Stimulated activated CD8-positive, alpha-beta memory T cell treated with anti-CD3 and anti-CD28 coated beads, Interleukin-7, amount 100 ng/mL, for 1 hour (primary cell): ENCODE data around the gene DENND6B.
"Not testable (repeated sequence)": the region's sequence is repeated elsewhere in the genome, so short reads cannot be mapped to it uniquely, and the experiment has no call there.

Experiments used
- DNase-seq, 2 donors: peaks; one replicate each; pipeline ENCODE4 v3.0.0-alpha.2; 2020; ENCODE audit warnings: low read depth in 2 of 2

The DENND6B gene

GRCh38 chr22:50326956-50327710 lies at the start of gene DENND6B:
Gene DENND6B (minus strand): TSS chr22:50327012. CDS start chr22:50326988, 24 bp downstream.
- DNase-seq = peak; percentile 27 to 35

GRCh38 chr22:50376085-50376651 lies 49.4 kb upstream of the DENND6B start:
- DNase-seq = no peak

- no peak for DNase-seq
These were observed 44.4 kb upstream of the DENND6B start for GRCh38 chr22:50371101-50371648.

GRCh38 chr22:50367778-50368500 lies 41.1 kb upstream of the DENND6B start:
- no peak for DNase-seq

GRCh38 chr22:50363803-50364194 lies 37.0 kb upstream of the DENND6B start:
- DNase-seq = not testable (repeated sequence)

- DNase-seq = no peak
These were observed 36.5 kb upstream of the DENND6B start for GRCh38 chr22:50363166-50363802.

- no peak for DNase-seq
These were observed 34.9 kb upstream of the DENND6B start for GRCh38 chr22:50361688-50362087.

- DNase-seq = no peak
These were observed 34.4 kb upstream of the DENND6B start for GRCh38 chr22:50361222-50361621.

GRCh38 chr22:50360578-50360977 lies 33.8 kb upstream of the DENND6B start:
- DNase-seq = no peak

- no peak for DNase-seq
These were observed 30.9 kb upstream of the DENND6B start for GRCh38 chr22:50357756-50358155.

GRCh38 chr22:50357222-50357621 lies 30.4 kb upstream of the DENND6B start:
- DNase-seq = no peak

GRCh38 chr22:50356186-50356585 lies 29.4 kb upstream of the DENND6B start:
- DNase-seq = no peak

- no peak for DNase-seq
These were observed 21.2 kb upstream of the DENND6B start for GRCh38 chr22:50348058-50348457.

GRCh38 chr22:50347157-50347556 lies 20.3 kb upstream of the DENND6B start:
- no peak for DNase-seq

GRCh38 chr22:50346470-50346869 lies 19.7 kb upstream of the DENND6B start:
- no peak for DNase-seq

GRCh38 chr22:50343541-50343935 lies 16.7 kb upstream of the DENND6B start:
- DNase-seq = no peak

GRCh38 chr22:50342651-50343540 lies 16.1 kb upstream of the DENND6B start, which contains the start of gene PPP6R2:
Gene PPP6R2 (plus strand): TSS chr22:50343327. CDS start chr22:50393909, 50,582 bp downstream.
- peak; percentile 82 to 83 for DNase-seq

- DNase-seq = peak; percentile 78 to 81
These were observed 15.3 kb upstream of the DENND6B start for GRCh38 chr22:50341977-50342650.

- no peak for DNase-seq
These were observed 13.4 kb upstream of the DENND6B start for GRCh38 chr22:50339945-50340879.
